K562 (cell line): Measurements from ENCODE around the gene CAB39. TPM values are rescaled to one million over a fixed set of nuclear protein-coding genes. Genes with fewer than 3 reads are reported as not detected.
A peak's percentile ranks its signal among the peaks of the same experiment; 100 is the strongest.

Source experiments
- ATAC-seq: fragments of 200-7000 bp; cut with Tn5 transposase; 3 replicates; pipeline ENCODE4 v1.9.1; 2020; ENCODE audit warnings: moderate library complexity
- BruUV-seq: library from RNA; stranded (reverse); fragments of 400-500 nt; replicated peaks from 2 replicates; lab custom pipeline; 2021; lab: Mats Ljungman, UMichigan
- CTCF ChIA-PET: fragments of 300-600 bp; formaldehyde crosslinking; extraction: SDS; loops from one replicate; lab custom pipeline; 2021; ENCODE audit warnings: low intra/inter-chr PET ratio; lab: Yijun Ruan, JAX
- POLR2A ChIA-PET: fragments of 300-600, 350-650 bp; sonication (Branson Sonifier 250); formaldehyde crosslinking; extraction: SDS; loops from one replicate; lab custom pipeline; 2021; ENCODE audit warnings: antibody characterized with exemption, inconsistent platforms; lab: Yijun Ruan, JAX
- DNase-seq, 4 experiments: peaks; one replicate each; pipeline versions ENCODE4 v3.0.0 to v3.0.0-alpha.2; 2011 to 2018; ENCODE audit warnings: low spot score in 3 of 4, mixed read lengths in 3 of 4; ENCODE audit errors: extremely low read depth in 1 of 4
- FAIRE-seq: peaks from 2 replicates; lab custom pipeline; 2011; peaks lifted over from hg19 to GRCh38; lab: Jason Lieb, UNC
- H2AFZ ChIP-seq: 2 replicates; pipeline ENCODE4 v1.6.0; 2011; ENCODE audit warnings: low read depth, low read length, control low read depth, inconsistent platforms
- H3K27ac ChIP-seq: fragments of 200-600 bp; 3 replicates; pipeline ENCODE4 v1.8.0; 2011; ENCODE audit warnings: low read depth, mild to moderate bottlenecking, control low read depth, inconsistent platforms, low read length, moderate library complexity, mixed read lengths; ENCODE audit errors: extremely low read depth
- H3K27me3 ChIP-seq, 2 experiments: fragments of 300-600 bp in 1 of 2; 2 replicates in 1 of 2; 3 replicates in 1 of 2; pipeline versions ENCODE4 v1.6.0 to v1.8.0; 2011; ENCODE audit warnings: inconsistent platforms in 2 of 2, low read length in 2 of 2, mild to moderate bottlenecking in 1 of 2, mixed read lengths in 1 of 2, moderate library complexity in 1 of 2; ENCODE audit not compliant: control insufficient read depth in 2 of 2, insufficient read depth in 2 of 2
- H3K36me3 ChIP-seq: fragments of 300-600 bp; 3 replicates; pipeline ENCODE4 v1.8.0; 2011; ENCODE audit warnings: mild to moderate bottlenecking, low read length, inconsistent platforms; ENCODE audit not compliant: control insufficient read depth, insufficient read depth
- H3K4me1 ChIP-seq, 2 experiments: fragments of 200-600 bp in 1 of 2; replicated peaks in 1 of 2; 2 replicates in 1 of 2; 3 replicates in 1 of 2; pipeline versions ENCODE4 v1.5.1 to v1.8.0; 2011; ENCODE audit warnings: inconsistent platforms in 2 of 2, low read length in 2 of 2, mild to moderate bottlenecking in 1 of 2, mixed read lengths in 1 of 2, moderate library complexity in 1 of 2; ENCODE audit not compliant: control insufficient read depth in 2 of 2, insufficient read depth in 2 of 2
- H3K4me2 ChIP-seq: 2 replicates; pipeline ENCODE4 v1.6.1; 2011; ENCODE audit warnings: low read length, control low read depth, inconsistent platforms, mixed read lengths; ENCODE audit not compliant: insufficient read depth
- H3K4me3 ChIP-seq: fragments of 200-600 bp; sonication (generic), shearing (Covaris generic); 2 replicates; pipeline ENCODE4 v1.5.1; 2016; ENCODE audit warnings: control low read depth, inconsistent platforms
- H3K79me2 ChIP-seq: fragments of 200-600 bp; 3 replicates; pipeline ENCODE4 v1.8.0; 2011; ENCODE audit warnings: low read length, inconsistent platforms; ENCODE audit not compliant: control insufficient read depth, insufficient read depth
- H3K9ac ChIP-seq, 2 experiments: 2 replicates each; pipeline versions ENCODE4 v1.6.0 to v1.6.1; 2011; ENCODE audit warnings: low read depth in 2 of 2, low read length in 2 of 2, control low read depth in 1 of 2, inconsistent platforms in 1 of 2, mild to moderate bottlenecking in 1 of 2, mixed read lengths in 1 of 2; ENCODE audit not compliant: insufficient read depth in 1 of 2
- H3K9me1 ChIP-seq: one replicate; pipeline ENCODE4 v1.6.0; 2011; ENCODE audit warnings: inconsistent platforms, mild to moderate bottlenecking, low read length, moderate library complexity; ENCODE audit not compliant: control insufficient read depth, insufficient read depth
- H3K9me3 ChIP-seq: replicated peaks from 2 replicates; pipeline ENCODE4 v1.5.1; 2011; ENCODE audit warnings: low read depth, low read length, inconsistent platforms; ENCODE audit not compliant: control insufficient read depth, insufficient read depth
- H4K20me1 ChIP-seq: replicated peaks from 2 replicates; pipeline ENCODE4 v1.6.1; 2011; ENCODE audit warnings: low read length, inconsistent platforms, mixed read lengths; ENCODE audit not compliant: control insufficient read depth, insufficient read depth
- C11orf30 ChIP-seq: fragments of 450-650 bp; IDR thresholded peaks from 2 replicates; pipeline ENCODE4 v1.6.1; 2016; ENCODE audit warnings: low read depth, mild to moderate bottlenecking
- CTCF ChIP-seq, 3 experiments: IDR thresholded peaks in 2 of 3; conservative IDR thresholded peaks in 1 of 3; 2 replicates each; pipeline ENCODE4 v1.5.1; 2011 to 2012; ENCODE audit warnings: low read length in 3 of 3, mild to moderate bottlenecking in 3 of 3, control low read depth in 2 of 3, improper control_type of control experiment in 1 of 3, inconsistent platforms in 1 of 3, low read depth in 1 of 3, mixed read lengths in 1 of 3, moderate library complexity in 1 of 3; ENCODE audit not compliant: insufficient read depth in 2 of 3
- DEAF1 ChIP-seq: fragments of 450-650 bp; formaldehyde crosslinking; IDR thresholded peaks from 2 replicates; pipeline ENCODE4 v1.4.0; 2020; ENCODE audit warnings: mild to moderate bottlenecking, moderate library complexity
- SIN3B ChIP-seq: fragments of 450-650 bp; IDR thresholded peaks from 2 replicates; pipeline ENCODE4 v1.6.1; 2017; ENCODE audit warnings: low read depth, mild to moderate bottlenecking, moderate library complexity
- SIRT6 ChIP-seq: IDR thresholded peaks from one replicate; pipeline ENCODE4 v1.6.1; 2012; ENCODE audit warnings: low read depth, mild to moderate bottlenecking, control low read depth, inconsistent platforms, low read length, moderate library complexity
- SMC3 ChIP-seq: conservative IDR thresholded peaks from 2 replicates; pipeline ENCODE4 v1.6.1; 2011; ENCODE audit warnings: low read depth, low read length, improper control_type of control experiment; ENCODE audit not compliant: insufficient read depth
- ZNF316 ChIP-seq: fragments of 450-650 bp; IDR thresholded peaks from 2 replicates; pipeline ENCODE4 v1.6.1; 2016
- ZNF644 ChIP-seq: fragments of 200-800 bp; sonication (Bioruptor generic); IDR thresholded peaks from 2 replicates; pipeline ENCODE4 v1.6.1; 2016; ENCODE audit warnings: low read depth, missing genetic modification characterization, missing compliant biosample characterization
- WGBS: fragments of 100-300 bp; shearing (Covaris generic); methylation state at CpG from one replicate; pipeline ENCODE4 v1.1.6; 2016; ENCODE audit warnings: low coverage, mixed read lengths; ENCODE audit not compliant: insufficient coverage; ENCODE audit errors: missing lambda C conversion rate; 5-methylcytosine and 5-hydroxymethylcytosine counted together
- in situ Hi-C: fragments of 300-500 bp; cut with MboI; formaldehyde crosslinking; loops from 4 replicates; pipeline ENCODE4 v1.15.0; 2018; ENCODE audit warnings: inconsistent platforms, mixed read lengths
- intact Hi-C: fragments of 100-400 bp; cut with micrococcal nuclease; formaldehyde crosslinking; loops from 2 replicates; pipeline ENCODE4 v1.14.2; 2022
- polyA plus RNA-seq, 8 experiments: library from polyadenylated mRNA; depleted of rRNA in 4 of 8; stranded (reverse) in 5 of 8; unstranded in 3 of 8; fragments of >200 nt; fragmentation: Nextera tagmentation in 2 of 8; fragmentation: Illumina TruSeq in 1 of 8; extraction: Ambion mirVana in 2 of 8; extraction: Trizol in 1 of 8; gene quantifications; 2 replicates each; pipeline versions ENCODE4 v1.2.1 to v1.2.3, GENCODE V29; 2011 to 2014; ENCODE audit warnings: inconsistent platforms in 1 of 8, missing spikeins in 1 of 8
- total RNA-seq, 7 experiments: library from RNA; depleted of rRNA in 6 of 7; stranded (reverse); fragments of >200 nt in 6 of 7; fragmentation: Illumina TruSeq in 2 of 7; extraction: Trizol in 2 of 7; gene quantifications; 2 replicates each; pipeline versions ENCODE4 v1.2.1 to v1.2.3, GENCODE V29; 2011 to 2021; ENCODE audit warnings: low replicate concordance in 1 of 7

The CAB39 gene
- total and polyA plus RNA-seq, 9 of the 15 experiments (the other 6 are each of a cell fraction or from before 2014, with no cell fraction given), result 27.2 to 94.4 (median 70.1) TPM

GRCh38 chr2:230824406-230824978 lies 111.8 kb downstream of the CAB39 start (continued):
- TF ChIP-seq DEAF1 (CRISPR knock-in tag) (peak; percentile 39; the same call in 1 of the 2 replicates), CTCF (IDR thresholded peaks at IDR 0.05 in 2 of 3, conservative IDR thresholded peaks at IDR 0.05 in 1 of 3; ENCODE audit: insufficient read depth in 2 of 3, low read depth in 1 of 3, low read length in 3 of 3) (peak; percentile 65 to 71 (median 65)), ZNF644 (tag) (no peak), SMC3 (peak; percentile 37; the same call in 1 of the 2 replicates), SIN3B (no peak)
- TF ChIP-seq, all 486 proteins: peak for 9

GRCh38 chr2:230825354-230825753 lies 112.7 kb downstream of the CAB39 start:
- no peak overlapping the region for H2AFZ ChIP-seq
- no peaks in the 10 kb centered on the region for H3K9me1 ChIP-seq
- TF ChIP-seq ZNF316 (peak; percentile 57), C11orf30 (peak; percentile 21; the same call in 1 of the 2 replicates), SIRT6 (no peak)
- DNase-seq (no peak), FAIRE-seq (no peak), ATAC-seq (no peak)
- no peaks in the 10 kb centered on the region for H3K9me3 ChIP-seq
- POLR2A ChIA-PET, result no interaction called here
- CTCF ChIA-PET, result no interaction called here
- no peak overlapping the region for H3K27ac ChIP-seq
- intact Hi-C loops (no loop called here), in situ Hi-C loops (loop anchor here (10.0 kb wide), 1 partner anchor 159 kb away; no protein-coding TSS in a partner anchor)
- WGBS, result 8% methylated on average over 1 of the region's 1 CpG
- peaks cover 0 to 16% of the 10 kb centered on the region in 2 experiments; a peak in 3 of 5 replicates for H3K4me1 ChIP-seq
- H3K36me3 ChIP-seq, result peaks cover 3% of the 10 kb centered on the region; the same call in 1 of the 3 replicates
- H4K20me1 ChIP-seq, result no peaks in the 10 kb centered on the region
- no TSS peak for BruUV-seq
- no peaks in the 10 kb centered on the region for H3K79me2 ChIP-seq
- H3K9ac ChIP-seq, result no peak overlapping the region
- no peak overlapping the region for H3K4me3 ChIP-seq
- H3K4me2 ChIP-seq, result no peak overlapping the region
- peaks cover 0 to 20% of the 10 kb centered on the region in 2 experiments; a peak in 2 of 5 replicates for H3K27me3 ChIP-seq
